NOMO-1 treated with DMSO at 0.1 percent for 48 hours (cell line): ENCODE measurements around the gene C9orf50.
A peak's percentile ranks its signal among the peaks of the same experiment; 100 is the strongest.

Experiments
- DNase-seq: peaks from one replicate; lab custom pipeline; 2025; ENCODE audit not compliant: unreplicated experiment; lab: John Stamatoyannopoulos, UW

Gene C9orf50

DNA sequence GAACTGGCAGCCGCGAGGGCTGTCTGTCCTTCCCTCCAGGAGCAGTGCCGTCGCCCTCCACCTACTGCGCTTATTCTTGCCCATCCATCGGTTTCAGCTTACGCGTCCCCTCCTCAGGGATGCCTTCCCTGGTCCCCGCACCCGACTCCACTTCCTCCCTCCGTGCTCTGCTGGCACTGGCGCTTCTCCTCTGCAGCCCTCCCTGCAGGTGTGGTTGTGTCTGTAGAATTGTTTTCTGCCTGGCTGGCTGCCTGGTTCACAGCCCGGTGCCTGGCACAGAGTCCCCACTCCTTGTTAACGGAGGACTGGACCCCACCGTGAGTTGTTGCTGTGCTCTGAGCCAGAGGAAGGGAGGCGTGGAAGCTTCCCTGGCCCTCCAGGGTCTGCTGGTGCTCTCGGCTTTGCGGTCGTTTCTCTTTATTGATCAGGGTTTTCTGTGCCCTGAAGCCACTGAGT lies 10.8 kb upstream of the C9orf50 start:
- DNase-seq: no peak

DNA sequence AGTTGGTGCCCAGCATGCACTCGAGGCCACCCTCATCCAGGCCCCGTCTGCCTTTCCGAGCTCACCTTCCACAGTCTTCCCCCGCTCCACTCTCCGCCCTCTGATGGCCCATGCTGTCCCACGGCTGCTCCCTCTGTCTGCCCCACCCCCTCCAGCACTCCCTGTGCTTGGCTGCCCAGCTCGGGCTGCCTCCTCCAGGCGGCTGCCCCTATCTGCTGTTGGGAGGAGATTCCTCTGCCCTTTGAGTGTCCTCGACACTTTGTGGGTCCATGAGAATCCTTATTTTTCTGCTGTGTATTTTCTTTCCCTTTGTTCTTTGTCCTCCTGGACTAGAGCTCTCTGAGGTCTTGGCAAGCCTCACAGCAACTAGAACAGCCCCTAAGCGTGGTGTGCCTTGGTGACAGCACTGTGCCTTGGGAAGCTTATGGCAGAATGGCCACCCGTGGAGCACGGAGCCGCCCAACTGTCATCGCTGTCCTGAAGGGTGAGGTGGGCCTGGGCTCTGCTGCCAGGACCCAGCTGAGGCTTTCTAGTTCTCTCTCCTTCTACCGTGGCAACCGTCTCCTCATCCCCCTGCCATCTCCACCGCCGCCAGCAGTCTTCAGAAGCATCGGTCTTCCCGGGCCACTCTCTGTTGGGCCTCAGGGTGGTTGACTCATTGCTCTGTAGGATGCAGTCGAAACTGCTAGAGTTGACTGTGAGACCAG lies 10.2 kb upstream of the C9orf50 start:
- DNase-seq: no peak

- no peak for DNase-seq
Measured at GRCh38 chr9:129629251-129629820, 8.4 kb upstream of the C9orf50 start.

GRCh38 chr9:129628709-129629108 lies 7.8 kb upstream of the C9orf50 start:
- no peak for DNase-seq

GRCh38 chr9:129627556-129628440 lies 6.9 kb upstream of the C9orf50 start:
- peak; percentile 35 for DNase-seq

GRCh38 chr9:129626625-129627284 lies 5.9 kb upstream of the C9orf50 start:
- DNase-seq: peak; percentile 25

DNA sequence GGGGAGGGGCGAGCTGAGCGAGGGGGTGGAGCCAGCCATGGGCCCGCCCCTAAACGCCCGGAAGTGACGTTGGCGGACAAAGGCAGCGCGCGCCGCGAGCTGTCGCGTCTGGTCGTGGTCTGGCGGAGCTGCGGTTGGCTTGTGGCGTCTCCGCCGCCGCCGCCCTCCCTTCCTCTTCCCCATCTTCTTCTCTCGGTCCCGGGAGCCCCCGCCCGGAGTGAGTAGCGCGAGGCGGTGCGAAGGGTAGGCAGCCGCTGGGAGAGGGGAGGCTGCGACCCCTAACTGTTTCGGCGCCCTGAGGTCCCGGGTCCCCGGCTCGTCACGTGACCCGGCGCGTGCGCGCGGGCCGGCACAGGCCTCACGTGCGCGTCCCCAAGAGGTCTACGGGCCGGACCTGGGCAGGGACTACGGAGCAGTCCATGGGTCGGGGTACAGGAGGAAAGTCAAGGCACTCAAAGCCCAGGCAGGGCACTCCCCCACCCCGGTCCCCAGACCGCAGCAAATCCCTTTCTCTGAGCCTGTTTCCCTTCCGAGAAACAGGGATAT lies 5.3 kb upstream of the C9orf50 start, which contains the start of gene NTMT1:
Gene NTMT1, plus strand, starts transcription at position 85 of the 546 bp plus-strand sequence. CDS start 6,541 bp downstream, outside the sequence.
- DNase-seq: peak; percentile 72

- DNase-seq: peak; percentile 95
Measured at GRCh38 chr9:129624947-129625346, 4.0 kb upstream of the C9orf50 start.

DNA sequence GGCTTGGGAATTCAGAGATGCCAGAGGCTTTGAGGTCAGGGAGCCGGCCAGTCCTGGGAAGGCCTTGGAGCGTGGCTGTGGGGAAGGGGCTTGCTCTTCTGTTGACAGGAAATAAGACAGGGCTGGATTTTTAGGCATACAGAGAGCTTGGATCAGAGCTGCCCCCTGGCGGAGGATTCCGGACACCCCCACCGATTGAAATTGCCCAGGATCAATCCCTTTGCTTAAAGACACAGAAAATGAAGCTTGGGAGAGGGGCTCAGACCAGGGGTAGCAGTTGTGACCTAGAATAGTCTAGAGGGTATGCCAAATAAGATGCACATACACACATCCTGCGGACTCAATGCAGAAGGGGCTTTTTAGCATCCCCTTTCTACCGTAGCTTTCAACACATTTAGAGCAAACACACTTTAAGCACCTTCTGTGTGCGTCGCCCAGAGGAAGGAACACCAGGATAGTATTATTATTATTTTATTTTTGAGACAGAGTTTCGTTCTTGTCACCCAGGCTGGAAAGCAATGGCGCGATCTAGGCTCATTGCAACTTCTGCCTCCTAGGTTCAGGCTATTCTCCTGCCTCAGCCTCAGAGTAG lies 3.4 kb upstream of the C9orf50 start:
- DNase-seq: peak; percentile 55

- DNase-seq: peak; percentile 64
Measured at GRCh38 chr9:129623331-129623730, 2.4 kb upstream of the C9orf50 start.

DNA sequence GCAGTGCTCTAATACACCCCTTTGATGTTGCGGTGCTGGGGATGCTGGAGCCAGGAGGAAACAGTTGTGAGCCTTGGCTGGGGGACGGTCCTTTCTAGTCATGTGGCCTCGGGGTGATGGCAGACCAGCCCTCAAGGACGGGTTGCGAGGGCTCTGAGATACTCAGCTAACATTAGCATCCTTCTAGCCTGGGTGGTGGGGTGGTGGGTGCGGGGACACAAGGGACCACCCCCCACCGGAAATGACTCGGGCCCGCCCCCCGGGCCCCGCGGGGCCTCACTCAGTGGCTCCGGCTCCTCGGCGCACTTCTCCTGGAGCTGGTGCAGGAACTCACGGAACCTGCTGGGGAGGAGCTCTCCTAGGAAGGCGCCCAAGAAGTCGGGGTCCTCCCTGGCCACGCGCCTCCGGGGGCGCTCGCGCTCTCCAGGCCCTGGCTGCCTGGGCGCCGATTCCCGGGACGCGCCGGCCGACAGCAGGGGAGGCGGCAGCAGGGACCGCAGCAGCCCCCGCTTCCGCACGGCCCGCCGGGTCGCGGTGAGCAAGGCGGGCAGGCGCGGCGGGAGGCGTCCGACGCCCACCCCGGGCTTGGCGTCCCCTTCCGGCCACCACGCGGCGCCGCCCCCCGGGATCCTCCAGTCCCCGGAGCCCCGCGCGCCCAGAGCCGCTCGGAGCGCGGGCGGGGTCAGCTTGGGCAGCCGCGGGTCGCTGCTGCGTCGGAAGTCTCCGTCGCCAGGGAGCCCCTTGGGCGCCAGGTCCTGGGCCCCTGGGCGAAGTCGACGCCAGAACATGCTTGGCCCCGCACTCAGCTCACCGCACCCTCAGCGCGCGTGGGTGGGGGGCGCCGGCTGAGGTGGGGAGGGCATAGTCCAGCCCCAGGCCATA lies 873 bp downstream of the C9orf50 start:
- no peak for DNase-seq

DNA sequence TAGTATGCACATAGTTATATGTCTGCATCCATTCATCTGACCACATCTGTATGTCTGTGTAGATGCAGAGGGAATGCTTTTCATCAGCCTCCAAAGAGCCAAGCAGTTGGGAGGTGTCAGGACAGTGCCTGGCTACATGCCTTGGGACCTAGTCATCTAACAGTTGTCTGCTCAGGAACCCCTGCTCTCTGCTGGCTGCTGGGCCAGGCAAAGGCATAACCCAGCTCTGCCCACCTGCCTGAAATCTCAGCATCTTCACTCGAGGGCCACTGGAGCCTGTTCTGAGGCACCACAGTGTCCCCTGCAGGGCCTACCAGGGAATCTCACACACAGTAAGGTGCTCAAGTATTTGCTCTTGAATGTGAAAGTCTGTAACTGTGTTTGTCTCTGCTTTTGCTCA lies 3.7 kb downstream of the C9orf50 start:
- no peak for DNase-seq

GRCh38 chr9:129615407-129616285 lies 5.3 kb downstream of the C9orf50 start:
- no peak for DNase-seq

- no peak for DNase-seq
Measured at GRCh38 chr9:129614932-129615331, 6.0 kb downstream of the C9orf50 start.

DNA sequence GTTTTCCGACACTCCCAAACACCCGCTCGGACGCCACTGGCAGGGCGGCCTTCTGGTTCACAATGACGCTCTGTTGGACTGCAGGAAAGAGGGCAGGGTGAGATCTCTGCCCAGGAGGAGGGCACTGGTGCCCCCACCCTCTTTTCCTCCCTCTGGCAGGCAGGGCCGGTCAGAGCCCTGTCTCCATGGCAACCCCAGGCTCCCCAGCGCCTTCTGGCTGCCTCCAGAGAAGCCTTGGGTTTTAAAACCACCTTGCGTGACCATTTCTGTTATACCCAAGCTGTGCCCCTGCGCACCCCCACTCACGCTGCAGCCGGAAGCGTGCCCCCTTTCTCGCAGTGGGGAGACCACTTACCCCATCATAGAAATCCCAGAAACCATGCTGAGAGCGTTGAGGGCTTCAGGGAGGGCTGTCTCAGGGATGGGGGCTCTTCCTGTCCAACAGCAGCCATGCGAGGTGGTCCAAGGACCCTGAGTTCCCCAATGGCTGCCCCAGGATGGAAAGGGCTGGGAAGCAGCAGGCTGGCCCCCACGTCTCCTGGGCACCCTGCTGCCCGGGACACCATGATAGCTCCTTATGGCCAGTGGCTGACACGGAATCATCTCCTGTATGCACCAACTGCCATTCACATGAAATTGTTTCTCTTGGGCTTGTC lies 7.3 kb downstream of the C9orf50 start:
- no peak for DNase-seq

GRCh38 chr9:129612815-129613519 lies 7.9 kb downstream of the C9orf50 start:
- DNase-seq: no peak

- DNase-seq: no peak
Measured at GRCh38 chr9:129612123-129612522, 8.8 kb downstream of the C9orf50 start.
